GM21381 (cell line): Measurements from ENCODE around the gene LIG4.
"Not testable (repeated sequence)": the region's sequence is repeated elsewhere in the genome, so short reads cannot be mapped to it uniquely, and the experiment has no call there.

Experiments used
- ATAC-seq: cut with Tn5 transposase; IDR thresholded peaks from one replicate; pipeline ENCODE4 v1.9.1; 2021; ENCODE audit warnings: mild to moderate bottlenecking, moderate library complexity; ENCODE audit not compliant: unreplicated experiment

LIG4 gene

DNA sequence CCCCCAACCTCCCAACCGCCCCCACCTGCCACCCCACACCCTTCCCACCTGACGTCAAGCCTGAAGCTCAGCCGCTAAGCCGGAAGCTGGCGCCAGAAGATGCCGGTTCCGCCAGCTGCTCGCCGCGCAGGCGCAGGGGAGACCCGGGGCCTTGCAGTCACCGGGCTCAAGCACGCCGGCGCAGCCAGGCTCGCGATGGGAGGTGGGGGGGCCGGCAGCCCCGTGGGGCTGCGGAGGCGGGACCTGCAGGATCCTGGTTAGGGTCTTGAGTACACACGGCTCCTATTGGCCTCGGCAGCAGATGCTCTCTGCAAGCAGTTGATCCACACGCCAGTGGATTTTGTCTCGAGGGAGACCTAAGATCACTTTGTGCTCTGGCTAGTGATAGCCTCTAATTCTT lies at the start of gene LIG4:
TSS of gene LIG4 (minus strand) at position 101 of the 400 bp plus-strand sequence. CDS start 4,268 bp downstream, outside the sequence.
- ATAC-seq, result peak; percentile 63

DNA sequence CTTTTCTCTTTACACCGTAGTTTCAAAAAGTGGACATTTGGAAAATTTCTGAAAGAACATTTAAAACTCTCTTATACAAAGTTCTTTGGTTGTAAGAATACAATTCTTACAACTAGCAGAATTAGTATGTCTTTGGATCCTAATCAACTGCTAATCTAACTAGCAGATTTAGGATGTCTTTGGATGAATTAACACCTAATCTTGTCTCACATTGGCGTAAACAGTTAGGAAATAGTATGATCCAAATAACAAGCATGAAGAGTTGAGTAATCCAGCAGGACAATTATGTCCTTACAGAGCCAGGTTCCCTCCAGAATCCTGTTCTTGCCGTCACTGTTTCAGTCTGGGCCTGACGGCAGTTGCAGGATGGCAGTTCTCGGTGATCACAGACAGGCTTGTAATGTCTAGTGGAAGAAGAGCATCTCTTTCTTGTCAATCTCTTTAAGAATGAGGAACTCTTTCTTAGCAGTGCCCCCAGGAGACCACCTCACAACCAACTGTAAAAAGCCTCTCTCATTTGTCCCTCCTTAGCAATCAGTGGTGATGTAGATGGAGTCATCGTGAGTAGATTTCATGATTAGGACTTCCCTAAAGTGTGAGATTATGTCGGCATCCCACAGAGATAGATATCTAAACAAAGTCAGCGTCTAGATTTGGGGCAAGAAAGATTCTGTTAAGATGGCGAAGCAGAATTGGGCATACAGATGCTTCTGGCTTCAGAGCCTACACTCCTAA lies 48.5 kb upstream of the LIG4 start:
- ATAC-seq, result no peak

DNA sequence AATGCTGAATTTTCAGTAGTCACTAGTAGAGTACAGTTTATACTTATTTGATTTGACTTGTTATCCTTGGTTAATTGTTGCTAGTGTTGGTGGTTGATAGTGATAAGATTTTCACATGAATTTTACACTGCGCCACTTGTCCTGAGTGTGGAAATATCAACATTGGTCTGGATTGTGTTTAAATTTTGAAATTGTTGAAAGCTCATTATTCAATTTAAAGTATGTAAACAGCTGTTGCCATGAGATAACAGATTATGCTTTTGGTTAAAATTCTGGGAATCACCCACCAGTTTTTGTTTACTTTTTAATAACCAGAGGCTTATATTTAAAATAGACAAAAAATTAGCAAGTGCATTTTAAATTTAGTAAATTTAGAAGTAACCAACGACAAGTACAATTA lies 41.9 kb upstream of the LIG4 start:
- no peak for ATAC-seq

DNA sequence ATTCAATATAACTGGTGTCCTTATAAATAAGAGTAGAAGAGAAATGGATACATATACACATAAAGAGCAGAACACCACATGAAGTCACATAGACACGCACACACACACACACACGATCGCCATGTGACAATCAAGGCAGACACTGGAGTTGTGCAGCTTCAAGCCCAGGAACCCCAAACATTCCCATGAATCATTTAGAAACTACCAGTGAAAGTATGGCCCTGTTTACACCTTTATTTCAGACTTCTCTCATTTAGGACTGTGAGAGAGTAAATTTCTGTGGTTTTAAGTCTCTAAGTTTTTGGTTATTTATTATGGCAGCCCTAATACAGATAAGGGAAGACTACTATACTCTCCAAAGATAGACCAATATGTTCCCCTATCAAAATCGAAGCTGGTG lies 33.8 kb upstream of the LIG4 start:
- peak; percentile 53 for ATAC-seq

DNA sequence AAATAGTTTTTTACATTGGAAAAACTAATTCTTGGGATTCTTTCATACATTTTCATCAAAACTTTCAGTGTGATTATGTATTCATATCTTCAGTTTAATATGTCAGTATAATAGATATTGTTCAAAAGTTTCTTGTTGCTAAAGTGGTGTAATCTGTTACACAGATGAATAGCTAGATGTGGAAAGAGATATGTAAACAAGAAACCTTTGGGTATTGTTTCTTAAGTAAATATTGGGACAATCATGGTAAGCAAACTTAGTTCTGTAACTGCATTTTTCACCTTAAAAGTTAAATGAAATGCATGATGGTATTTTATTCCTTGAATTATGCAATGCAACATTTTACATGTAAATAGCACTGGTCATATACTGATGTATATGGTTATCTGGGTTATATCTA lies 15.0 kb upstream of the LIG4 start:
- no peak for ATAC-seq

DNA sequence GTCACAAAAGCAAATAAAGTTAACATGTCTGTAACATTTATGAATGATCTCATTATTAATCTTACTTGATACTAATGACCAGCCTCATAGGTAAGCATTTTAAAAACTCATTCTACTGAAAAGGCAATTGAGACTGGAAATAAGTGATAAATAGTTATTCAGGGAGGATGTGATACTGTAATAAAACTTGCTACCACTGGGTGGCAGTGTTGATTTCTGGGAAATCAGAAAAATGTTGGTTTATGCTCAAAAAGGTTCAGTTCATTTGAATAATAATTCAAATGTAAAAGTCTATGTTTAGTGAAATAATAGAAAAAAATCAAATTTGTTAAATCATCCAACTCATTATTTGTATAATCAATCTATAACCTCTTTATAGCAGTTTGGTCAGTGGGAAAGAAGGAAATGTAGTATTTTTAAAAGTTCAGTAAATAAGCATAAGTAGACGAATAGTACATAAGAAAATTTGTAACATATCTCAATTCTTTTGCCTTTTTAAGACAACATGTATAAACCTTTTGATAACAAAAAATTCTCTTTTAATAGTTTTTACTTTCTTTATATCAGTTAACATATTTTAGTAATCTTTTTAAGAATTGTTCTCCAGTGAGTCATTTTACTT lies 12.4 kb upstream of the LIG4 start:
- no peak for ATAC-seq

DNA sequence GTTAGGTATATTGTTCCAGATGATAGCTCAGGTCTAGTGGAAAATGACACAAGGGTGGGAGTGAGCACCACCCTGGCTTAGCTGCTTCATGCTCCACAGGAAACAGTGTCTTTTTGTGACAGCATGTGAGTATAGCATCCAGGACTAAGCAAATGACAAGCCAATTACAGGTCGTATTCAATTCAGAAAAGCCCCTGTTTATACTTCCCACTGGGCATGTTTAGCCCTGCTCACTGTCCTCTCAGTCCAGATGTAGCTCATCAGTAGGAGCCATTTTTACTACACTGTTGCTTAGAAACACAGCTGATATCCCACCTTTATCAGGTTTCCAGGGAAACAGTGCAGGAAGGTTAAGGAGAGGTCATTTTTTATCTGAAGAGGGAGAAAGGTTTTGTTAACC lies 10.8 kb upstream of the LIG4 start:
- peak; percentile 29 for ATAC-seq

DNA sequence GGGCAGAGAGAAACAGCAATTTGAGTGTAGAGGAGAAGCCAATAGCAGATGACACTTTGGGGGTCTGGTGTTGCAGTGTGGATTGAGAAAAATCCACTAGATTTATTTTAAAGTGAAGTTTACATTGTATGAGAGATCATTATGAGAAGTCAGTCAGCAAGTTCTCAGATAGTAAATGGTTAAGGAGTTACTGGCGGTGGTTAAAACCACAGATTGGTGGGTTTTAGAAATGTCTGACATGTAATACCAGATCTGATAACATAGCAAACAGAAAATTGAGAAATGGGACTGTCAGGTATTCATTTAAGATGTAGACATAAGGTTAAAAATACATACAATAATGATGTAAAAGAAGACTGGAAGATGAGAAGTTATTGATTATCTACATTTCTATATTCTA lies 10.1 kb upstream of the LIG4 start:
- ATAC-seq, result peak; percentile 62

DNA sequence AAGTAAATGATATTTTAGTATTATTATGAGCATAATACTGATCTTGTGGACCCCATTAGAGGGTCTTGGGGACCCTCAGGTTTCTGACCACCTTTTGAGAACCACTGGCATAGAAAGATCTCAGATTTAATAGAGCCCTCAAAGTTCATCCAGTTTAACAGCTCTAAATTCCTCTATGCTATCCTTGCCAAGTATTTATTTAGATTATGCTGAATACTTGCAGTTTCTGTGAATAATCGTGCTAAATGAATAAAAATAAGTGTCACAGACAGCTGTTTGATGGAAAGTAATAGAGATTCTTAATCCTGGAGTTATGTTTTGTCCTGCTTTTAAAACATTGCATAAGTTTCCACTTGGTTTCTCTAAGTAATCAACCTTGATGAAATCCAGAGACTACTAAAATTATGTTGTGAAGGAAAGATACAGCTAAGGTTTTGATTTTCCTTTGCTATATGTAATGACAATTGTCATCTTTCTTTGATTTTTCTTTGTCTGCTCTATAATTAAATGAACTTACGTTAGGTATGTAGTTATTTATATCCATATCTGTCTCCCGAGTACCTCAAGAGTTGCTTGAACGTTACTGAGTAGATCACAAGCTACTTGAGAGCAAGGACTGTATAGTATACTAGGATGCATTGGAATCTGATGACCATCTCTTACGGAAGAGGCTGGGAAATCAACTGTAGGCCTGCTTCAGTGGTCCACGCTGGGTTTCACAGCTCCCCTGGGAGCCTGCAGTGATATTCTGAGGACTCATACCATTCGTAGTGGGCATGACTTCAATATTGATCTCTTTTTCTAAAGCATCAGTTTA lies 8.6 kb upstream of the LIG4 start:
- no peak for ATAC-seq

DNA sequence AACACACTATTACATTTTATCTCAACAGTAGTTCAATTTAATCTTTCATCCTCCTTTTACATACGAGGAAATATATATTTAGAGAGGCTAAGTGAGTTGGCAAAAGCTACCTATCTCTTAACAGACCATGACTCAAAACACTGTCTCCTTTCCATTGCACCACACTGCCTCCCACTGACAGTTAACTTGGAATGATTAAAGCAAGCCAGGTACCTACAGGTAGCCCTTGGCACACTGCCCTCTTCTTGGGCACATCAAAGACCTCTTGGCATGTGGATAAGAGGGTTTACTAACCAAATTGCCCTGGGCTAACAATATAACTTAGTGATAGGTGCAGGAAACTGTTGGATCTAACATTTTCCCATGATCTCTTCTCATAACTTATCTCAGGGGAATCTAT lies 4.7 kb upstream of the LIG4 start:
- no peak for ATAC-seq

DNA sequence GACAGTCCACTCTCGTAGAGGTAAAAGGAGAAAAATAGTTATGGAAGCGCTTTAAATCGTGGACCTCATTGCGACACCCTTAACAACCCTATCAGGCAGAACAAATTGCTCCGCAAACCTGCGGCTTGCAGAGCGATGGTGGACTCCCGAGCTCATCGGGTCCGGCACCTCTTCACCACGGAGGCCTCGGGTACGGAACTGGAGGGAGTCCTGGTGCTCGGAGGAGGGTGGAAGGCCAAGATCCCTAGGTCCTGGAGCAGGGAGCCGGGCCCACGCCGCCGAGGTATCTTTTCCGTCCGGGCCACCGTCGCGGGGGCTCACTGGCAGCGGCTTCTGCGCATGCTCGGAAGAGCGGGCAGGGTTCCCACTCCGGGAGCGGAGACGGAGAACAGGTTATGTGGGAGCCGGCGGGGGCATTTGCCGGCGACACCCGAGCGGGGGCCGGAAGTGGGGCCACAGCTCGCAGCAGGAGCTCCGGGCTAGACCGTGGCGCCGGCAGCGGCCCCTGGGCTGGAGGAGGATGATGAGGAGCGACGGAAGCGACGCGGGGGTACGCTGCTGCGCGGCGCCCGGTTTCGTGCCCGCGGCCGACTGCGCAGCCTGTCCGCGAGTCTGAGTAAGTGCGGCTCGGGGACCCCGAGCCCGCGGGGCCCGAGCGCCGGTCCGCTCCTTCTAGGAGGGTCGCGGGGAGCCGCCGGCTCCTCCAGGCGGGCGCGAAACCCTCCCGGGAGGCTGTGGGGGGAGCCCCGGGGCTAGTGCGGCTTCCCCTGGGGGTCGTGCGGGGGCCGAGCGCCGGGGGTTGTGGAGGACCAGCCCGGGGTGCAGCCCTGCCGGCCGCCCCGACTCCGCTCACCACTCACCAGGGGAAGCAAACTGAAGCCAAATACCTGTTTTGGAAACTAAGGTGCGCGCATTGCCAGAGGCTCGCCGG lies 3.0 kb upstream of the LIG4 start, which contains the start of gene ABHD13:
TSS of gene ABHD13 (plus strand) at position 349 of the 931 bp plus-strand sequence. CDS start 10,827 bp downstream, outside the sequence.
- peak; percentile 73 for ATAC-seq

DNA sequence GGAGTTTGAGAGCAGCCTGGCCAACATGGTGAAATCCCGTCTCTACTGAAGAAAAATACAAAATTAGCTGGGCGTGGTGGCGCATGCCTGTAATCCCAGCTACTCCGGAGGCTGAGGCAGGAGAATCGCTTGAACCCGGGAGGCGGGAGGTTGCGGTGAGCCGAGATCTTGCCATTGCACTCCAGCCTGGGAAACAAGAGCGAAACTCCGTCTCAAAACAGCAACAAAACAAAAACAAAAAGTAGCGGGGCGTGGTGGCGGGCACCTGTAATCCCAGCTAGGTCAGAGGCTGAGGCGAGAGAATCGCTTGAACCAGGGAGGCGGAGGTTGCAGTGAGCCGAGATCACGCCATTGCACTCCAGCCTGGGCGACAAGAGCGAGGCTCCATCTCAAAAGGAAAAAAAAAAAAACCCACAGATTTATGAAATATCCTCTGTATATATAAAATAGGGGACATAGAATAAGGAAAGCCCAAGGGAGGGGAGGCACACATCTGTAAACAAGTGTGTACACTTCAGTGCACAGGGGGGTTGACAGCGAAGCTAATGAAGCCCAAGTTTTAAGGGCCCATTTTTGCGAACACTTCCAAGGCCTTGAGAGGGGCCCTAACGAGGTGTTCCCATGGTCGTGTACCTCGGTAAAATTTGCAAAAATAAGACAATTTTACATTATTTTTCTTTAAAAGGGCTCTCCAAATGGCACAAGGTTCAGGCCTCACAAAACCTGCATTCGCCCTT lies 2.1 kb upstream of the LIG4 start:
- not testable (repeated sequence) for ATAC-seq

DNA sequence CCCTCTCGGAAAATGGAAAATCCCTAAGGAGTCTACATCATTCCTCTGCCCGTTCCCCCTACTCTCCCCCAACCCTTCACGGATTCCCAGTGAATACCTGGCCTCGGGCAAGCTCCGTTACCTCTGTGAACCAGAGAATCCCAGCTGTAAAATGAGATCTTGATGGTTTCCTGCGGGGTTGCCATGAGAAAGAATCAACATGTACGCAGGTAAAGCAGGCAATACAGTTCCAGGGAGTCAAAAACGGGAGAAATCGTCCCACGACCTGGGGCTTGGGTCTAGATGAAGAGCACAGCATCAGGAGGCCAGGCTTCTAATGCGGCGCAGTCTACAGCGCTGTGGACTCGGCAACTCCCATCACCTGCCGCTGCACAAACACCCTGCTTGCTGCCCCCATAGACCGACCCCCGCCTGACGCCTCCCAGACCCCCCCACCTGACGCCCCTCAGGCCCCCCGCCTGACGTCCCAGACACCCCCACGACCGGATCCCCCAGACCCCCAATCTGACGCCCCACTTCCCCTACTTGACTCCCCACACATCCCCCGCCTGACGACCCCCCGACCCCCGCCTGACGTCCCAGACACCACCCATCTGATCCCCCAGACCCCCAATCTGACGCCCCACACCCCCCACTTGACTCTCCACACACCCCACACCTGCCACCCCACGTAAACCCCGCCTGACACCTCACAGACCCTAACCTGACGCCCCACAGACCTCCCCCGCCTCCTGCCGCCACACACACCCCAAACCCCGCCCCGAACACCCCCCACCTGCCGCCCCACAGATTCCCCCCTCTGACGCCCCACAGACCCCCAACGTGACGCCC lies 680 bp downstream of the LIG4 start:
- ATAC-seq, result no peak

DNA sequence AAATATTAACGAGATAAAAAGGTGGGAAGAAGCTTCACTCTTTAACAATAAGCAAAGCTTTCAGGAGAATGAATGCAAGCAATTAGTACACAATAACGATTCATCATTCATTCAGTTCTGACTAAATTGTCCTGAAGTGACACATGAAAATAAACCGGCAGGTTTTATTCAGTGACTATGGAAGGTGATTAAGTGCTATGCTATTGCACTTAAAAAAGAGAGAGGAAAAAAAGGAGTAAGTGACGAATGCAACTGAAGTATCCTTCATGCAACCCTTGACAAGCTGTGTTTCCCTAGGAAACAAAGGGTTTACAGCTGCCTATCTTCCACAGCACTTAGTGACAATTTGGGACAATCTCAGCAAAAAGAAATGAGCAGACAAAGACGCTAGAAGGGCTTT lies 1.4 kb downstream of the LIG4 start:
- no peak for ATAC-seq

DNA sequence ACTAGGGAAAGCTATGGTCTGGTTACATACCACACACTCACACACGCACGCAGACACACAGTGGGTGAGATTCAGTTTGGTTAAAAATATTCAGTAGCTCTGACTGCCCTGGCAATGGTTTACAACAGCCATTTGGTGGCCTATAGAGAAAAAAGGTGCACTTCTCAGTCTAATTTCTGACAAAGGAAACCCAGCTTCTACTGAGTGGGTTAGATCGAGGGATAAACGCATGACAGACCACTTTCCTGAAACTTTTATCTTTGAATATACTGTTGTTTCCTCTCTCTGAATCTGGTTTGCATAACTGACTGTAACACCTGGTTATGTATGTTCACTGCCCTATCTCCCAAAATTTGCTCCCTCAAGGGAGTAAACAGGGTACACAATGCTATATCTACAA lies 2.5 kb downstream of the LIG4 start:
- peak; percentile 35 for ATAC-seq

DNA sequence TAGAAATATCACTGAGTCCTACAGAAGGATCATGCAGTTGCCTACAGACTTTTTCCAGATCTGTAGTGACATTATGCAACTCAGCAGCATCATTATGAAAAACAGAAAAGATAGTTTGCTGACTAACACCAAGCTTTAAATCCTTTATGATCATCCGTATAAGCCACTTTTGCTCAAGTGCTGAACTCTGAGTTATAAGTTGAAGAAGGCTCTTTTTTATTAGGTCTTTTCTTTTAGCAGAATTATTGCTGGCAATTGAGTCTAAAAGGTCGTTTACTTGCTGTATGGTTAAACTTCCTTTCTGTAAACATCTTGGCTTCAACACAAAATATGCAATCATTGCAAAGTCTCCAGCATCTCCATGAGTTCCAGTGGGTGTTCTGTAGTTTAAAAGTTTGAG lies 4.8 kb downstream of the LIG4 start:
- ATAC-seq, result no peak

DNA sequence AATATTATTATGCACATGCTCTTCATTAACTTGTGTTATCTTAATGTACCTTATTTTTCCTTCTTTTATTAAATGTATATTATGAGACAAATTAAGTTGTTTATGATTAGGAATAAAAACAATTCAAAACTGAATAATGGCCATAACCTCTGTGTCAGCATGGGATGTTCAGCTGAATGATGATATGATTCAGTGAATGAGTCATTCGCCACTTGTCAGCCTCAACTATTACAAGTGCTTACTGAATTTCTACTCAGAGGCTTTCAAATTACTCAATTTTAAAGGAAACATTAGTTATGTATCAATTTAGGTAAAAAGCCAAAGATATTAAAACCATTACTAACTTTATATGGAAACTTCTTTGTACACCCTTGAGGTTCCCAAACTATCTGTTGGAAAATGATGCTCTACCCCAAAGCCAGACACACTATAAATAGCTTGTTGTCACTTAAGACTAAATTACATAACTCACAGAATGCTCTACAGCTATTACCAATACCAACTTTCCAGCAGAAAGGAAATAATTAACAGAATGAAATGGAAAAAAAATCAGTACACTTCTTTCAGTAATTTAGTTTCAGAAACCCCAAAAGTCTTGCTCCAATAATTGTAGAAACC lies 14.4 kb downstream of the LIG4 start:
- no peak for ATAC-seq

DNA sequence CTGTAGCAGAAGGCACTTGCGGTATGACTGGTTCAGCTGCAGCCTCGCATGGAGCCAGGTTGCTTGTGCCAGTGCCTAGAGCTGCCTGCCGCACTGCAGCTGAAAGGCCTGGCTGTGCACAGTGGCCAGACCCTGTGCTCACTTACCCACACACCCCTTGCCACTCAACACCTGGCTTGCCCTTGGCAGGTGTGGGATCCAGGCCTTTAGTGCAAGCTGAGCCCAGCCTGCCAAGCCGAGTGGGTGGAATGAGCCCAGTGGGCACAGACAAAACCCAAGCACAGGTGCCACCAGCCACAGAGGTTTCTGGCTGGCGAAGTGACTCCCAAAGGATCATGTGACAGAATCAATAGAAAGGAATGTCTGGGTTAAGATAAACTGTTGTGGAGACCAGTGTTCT lies 19.5 kb downstream of the LIG4 start:
- ATAC-seq, result no peak

DNA sequence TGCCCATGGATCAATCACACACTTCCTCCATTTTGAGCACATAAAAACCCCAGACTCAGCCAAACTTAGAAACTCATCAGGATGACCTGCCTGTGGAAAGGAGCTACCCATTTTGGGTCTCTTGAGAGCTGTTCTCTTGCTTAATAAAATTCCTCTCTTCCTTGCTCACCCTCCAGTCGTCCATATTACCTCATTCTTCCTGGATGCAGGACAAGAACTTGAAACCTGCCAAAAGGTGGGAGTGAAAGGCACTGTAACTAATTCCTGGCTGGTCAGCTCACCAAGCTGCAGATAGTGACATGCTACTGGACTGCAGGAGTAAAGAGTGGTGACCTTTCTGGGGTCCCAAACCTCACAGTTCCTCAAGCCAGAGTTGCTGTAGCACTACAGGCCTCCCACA lies 20.2 kb downstream of the LIG4 start:
- ATAC-seq, result no peak
